HEK293 (cell line): ENCODE measurements around the gene NDUFA3.

Experiments used
- CTCF ChIA-PET: fragments of 350-600 bp; formaldehyde crosslinking; extraction: SDS; loops from one replicate; lab custom pipeline; 2021; ENCODE audit warnings: antibody characterized with exemption; lab: Yijun Ruan, JAX
- POLR2A ChIA-PET: fragments of 300-600 bp; formaldehyde crosslinking; extraction: SDS; loops from one replicate; lab custom pipeline; 2020; ENCODE audit warnings: antibody characterized with exemption, inconsistent platforms; lab: Yijun Ruan, JAX
- H3K27ac ChIP-seq: fragments of 200-500 bp; sonication (Bioruptor generic); 2 replicates; pipeline ENCODE4 v1.5.1; 2014; ENCODE audit warnings: low read depth, low read length, control low read depth, inconsistent platforms; ENCODE audit errors: extremely low read depth
- H3K36me3 ChIP-seq, 2 experiments: fragments of 200-500 bp in 1 of 2; sonication (Bioruptor generic) in 1 of 2; 1 replicate in 1 of 2; 2 replicates in 1 of 2; pipeline ENCODE4 v1.5.1; 2014 to 2017; ENCODE audit warnings: inconsistent platforms in 2 of 2, low read length in 2 of 2; ENCODE audit not compliant: control insufficient read depth in 2 of 2, insufficient read depth in 1 of 2
- H3K4me1 ChIP-seq: fragments of 200-500 bp; sonication (Bioruptor generic); 2 replicates; pipeline ENCODE4 v1.5.1; 2014; ENCODE audit warnings: mild to moderate bottlenecking, low read length, inconsistent platforms; ENCODE audit not compliant: control insufficient read depth, insufficient read depth
- H3K4me3 ChIP-seq: 2 replicates; pipeline ENCODE4 v1.5.1; 2011; ENCODE audit warnings: low read depth, mild to moderate bottlenecking, control low read depth, low read length, moderate library complexity
- H3K9me3 ChIP-seq: fragments of 200-500 bp; sonication (Bioruptor generic); 2 replicates; pipeline ENCODE4 v1.5.1; 2014; ENCODE audit warnings: low read depth, low read length, inconsistent platforms; ENCODE audit not compliant: control insufficient read depth, insufficient read depth
- CTCF ChIP-seq: fragments of 450-650 bp; formaldehyde crosslinking; IDR thresholded peaks from 2 replicates; pipeline ENCODE4 v1.5.1; 2016; ENCODE audit warnings: missing biosample characterization, missing genetic modification characterization
- KLF17 ChIP-seq: fragments of 450-650 bp; formaldehyde crosslinking; IDR thresholded peaks from 2 replicates; pipeline ENCODE4 v1.5.1; 2016; ENCODE audit warnings: missing biosample characterization, missing genetic modification characterization
- OSR2 ChIP-seq: fragments of 450-650 bp; formaldehyde crosslinking; IDR thresholded peaks from 2 replicates; pipeline ENCODE4 v1.5.1; 2016; ENCODE audit warnings: missing biosample characterization, missing genetic modification characterization
- PRDM1 ChIP-seq: fragments of 450-650 bp; formaldehyde crosslinking; IDR thresholded peaks from 2 replicates; pipeline ENCODE4; 2016; ENCODE audit warnings: missing biosample characterization, missing genetic modification characterization
- SP3 ChIP-seq: fragments of 450-650 bp; formaldehyde crosslinking; IDR thresholded peaks from 2 replicates; pipeline ENCODE4 v1.5.1; 2016; ENCODE audit warnings: missing biosample characterization, missing genetic modification characterization
- TRIM28 ChIP-seq: IDR thresholded peaks from 2 replicates; pipeline ENCODE4 v1.6.1; 2011; ENCODE audit warnings: low read length, control low read depth, borderline replicate concordance
- ZBTB20 ChIP-seq: fragments of 450-650 bp; formaldehyde crosslinking; IDR thresholded peaks from 2 replicates; pipeline ENCODE4 v1.5.1; 2016; ENCODE audit warnings: missing biosample characterization, missing genetic modification characterization
- ZNF112 ChIP-seq: fragments of 450-650 bp; formaldehyde crosslinking; IDR thresholded peaks from 2 replicates; pipeline ENCODE4 v1.5.0; 2017; ENCODE audit warnings: missing biosample characterization, missing genetic modification characterization
- ZNF133 ChIP-seq: fragments of 450-650 bp; formaldehyde crosslinking; IDR thresholded peaks from 2 replicates; pipeline ENCODE4 v1.5.1; 2016; ENCODE audit warnings: missing biosample characterization, missing genetic modification characterization
- ZNF175 ChIP-seq: fragments of 450-650 bp; formaldehyde crosslinking; IDR thresholded peaks from 2 replicates; pipeline ENCODE4 v1.5.1; 2016; ENCODE audit warnings: missing biosample characterization, missing genetic modification characterization
- ZNF2 ChIP-seq: fragments of 450-650 bp; formaldehyde crosslinking; IDR thresholded peaks from 2 replicates; pipeline ENCODE4 v1.5.1; 2016; ENCODE audit warnings: missing biosample characterization, missing genetic modification characterization
- ZNF398 ChIP-seq: fragments of 450-650 bp; formaldehyde crosslinking; IDR thresholded peaks from 2 replicates; pipeline ENCODE4 v1.5.1; 2017; ENCODE audit warnings: missing biosample characterization, missing genetic modification characterization
- ZNF510 ChIP-seq: fragments of 450-650 bp; formaldehyde crosslinking; IDR thresholded peaks from 2 replicates; pipeline ENCODE4 v1.5.1; 2018; ENCODE audit warnings: mild to moderate bottlenecking, missing genetic modification characterization, missing biosample characterization; ENCODE audit not compliant: insufficient replicate concordance
- ZNF596 ChIP-seq: fragments of 450-650 bp; IDR thresholded peaks from 2 replicates; pipeline ENCODE4 v1.5.0; 2018; ENCODE audit warnings: missing biosample characterization, mild to moderate bottlenecking, missing genetic modification characterization, moderate library complexity
- ZNF654 ChIP-seq: fragments of 450-650 bp; formaldehyde crosslinking; IDR thresholded peaks from 2 replicates; pipeline ENCODE4 v1.5.1; 2016; ENCODE audit warnings: low read depth, missing biosample characterization, missing genetic modification characterization
- ZSCAN23 ChIP-seq: fragments of 450-650 bp; formaldehyde crosslinking; IDR thresholded peaks from 2 replicates; pipeline ENCODE4 v1.5.1; 2016; ENCODE audit warnings: missing biosample characterization, missing genetic modification characterization
- TF ChIP-seq, protein P1 (sequence below): fragments of 450-650 bp; formaldehyde crosslinking; IDR thresholded peaks from 2 replicates; pipeline ENCODE4 v1.5.1; 2016; ENCODE audit warnings: missing biosample characterization, missing genetic modification characterization

NDUFA3 gene

GRCh38 chr19:54096617-54097106 is 6.0 kb upstream of the NDUFA3 start:
- Histone ChIP-seq H3K9me3 (no peaks in the 10 kb centered on the region), H3K36me3 (no peaks in the 10 kb centered on the region), H3K4me1 (no peaks in the 10 kb centered on the region), H3K27ac (no peak overlapping the region), H3K4me3 (no peak overlapping the region)
- ChIA-PET POLR2A (interaction anchor here (0.6 kb wide), 1 partner anchor 440 kb away, joined by 3 read pairs; no protein-coding TSS in a partner anchor), CTCF (interaction anchor here (1.0 kb wide), 1 partner anchor 73 kb away, joined by 4 read pairs; no protein-coding TSS in a partner anchor)
- TF ChIP-seq ZNF398 (tag by site-specific recombination) (peak; percentile 42), KLF17 (no peak), SP3 (tag by site-specific recombination) (peak; percentile 31; the same call in 1 of the 2 replicates), OSR2 (tag by site-specific recombination) (no peak), ZSCAN23 (tag by site-specific recombination) (no peak), PRDM1 (tag by site-specific recombination) (peak; percentile 41; the same call in 1 of the 2 replicates), CTCF (tag by site-specific recombination) (peak; percentile 84), TRIM28 (no peak), ZNF654 (peak; percentile 20; the same call in 1 of the 2 replicates), ZNF2 (no peak), ZBTB20 (tag by site-specific recombination) (0 out of 2 replicates have a peak, but pooled peaks have one; percentile 7), ZNF596 (tag by site-specific recombination) (peak; percentile 94)

GRCh38 chr19:54099190-54099902 is 3.3 kb upstream of the NDUFA3 start:
- TF ChIP-seq ZNF175 (tag by site-specific recombination) (no peak), OSR2 (tag by site-specific recombination) (no peak), ZNF112 (tag by site-specific recombination) (no peak), ZNF133 (tag by site-specific recombination) (no peak), ZNF510 (tag by site-specific recombination) (no peak)
- TF ChIP-seq, protein P1, sequence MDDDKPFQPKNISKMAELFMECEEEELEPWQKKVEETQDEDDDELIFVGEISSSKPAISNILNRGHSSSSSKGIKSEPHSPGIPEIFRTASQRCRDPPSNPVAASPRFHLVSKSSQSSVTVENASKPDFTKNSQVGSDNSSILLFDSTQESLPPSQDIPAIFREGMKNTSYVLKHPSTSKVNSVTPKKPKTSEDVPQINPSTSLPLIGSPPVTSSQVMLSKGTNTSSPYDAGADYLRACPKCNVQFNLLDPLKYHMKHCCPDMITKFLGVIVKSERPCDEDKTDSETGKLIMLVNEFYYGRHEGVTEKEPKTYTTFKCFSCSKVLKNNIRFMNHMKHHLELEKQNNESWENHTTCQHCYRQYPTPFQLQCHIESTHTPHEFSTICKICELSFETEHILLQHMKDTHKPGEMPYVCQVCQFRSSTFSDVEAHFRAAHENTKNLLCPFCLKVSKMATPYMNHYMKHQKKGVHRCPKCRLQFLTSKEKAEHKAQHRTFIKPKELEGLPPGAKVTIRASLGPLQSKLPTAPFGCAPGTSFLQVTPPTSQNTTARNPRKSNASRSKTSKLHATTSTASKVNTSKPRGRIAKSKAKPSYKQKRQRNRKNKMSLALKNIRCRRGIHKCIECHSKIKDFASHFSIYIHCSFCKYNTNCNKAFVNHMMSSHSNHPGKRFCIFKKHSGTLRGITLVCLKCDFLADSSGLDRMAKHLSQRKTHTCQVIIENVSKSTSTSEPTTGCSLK = no peak
- Histone ChIP-seq H3K4me1 (peaks cover under 1% of the 10 kb centered on the region; the same call in 1 of the 2 replicates), H3K27ac (no peak overlapping the region), H3K36me3 (peaks cover 0 to 3% of the 10 kb centered on the region in 2 experiments; a peak in 1 of 3 replicates), H3K9me3 (no peaks in the 10 kb centered on the region), H3K4me3 (no peak overlapping the region)
- POLR2A ChIA-PET = interaction anchor here (1.2 kb wide), 1 partner anchor 20 kb away, joined by 3 read pairs; no protein-coding TSS in a partner anchor
- CTCF ChIA-PET = interaction anchor here (0.9 kb wide), 1 partner anchor 68 kb away, joined by 4 read pairs; no protein-coding TSS in a partner anchor
